HepG2 (cell line): ENCODE data around the gene PYY. TPM values are rescaled to one million over a fixed set of nuclear protein-coding genes. Genes with fewer than 3 reads are reported as not detected.

Experiments used
- ATAC-seq: fragments of 200-7000 bp; cut with Tn5 transposase; 3 replicates; pipeline ENCODE4 v1.9.1; 2020; ENCODE audit warnings: mild to moderate bottlenecking, moderate library complexity
- BruUV-seq: library from RNA; stranded (reverse); fragments of 400-500 nt; replicated peaks from 2 replicates; lab custom pipeline; 2021; lab: Mats Ljungman, UMichigan
- CTCF ChIA-PET: fragments of 300-600 bp; formaldehyde crosslinking; extraction: SDS; loops from one replicate; lab custom pipeline; 2021; ENCODE audit warnings: low total read pairs, inconsistent platforms, low intra/inter-chr PET ratio; lab: Yijun Ruan, JAX
- POLR2A ChIA-PET: fragments of 350-600 bp; sonication (Branson Sonifier 250); formaldehyde crosslinking; loops from one replicate; lab custom pipeline; 2020; ENCODE audit warnings: antibody characterized with exemption, inconsistent platforms; lab: Yijun Ruan, JAX
- DNase-seq: peaks from one replicate; pipeline ENCODE4 v3.0.0-alpha.2; 2015; ENCODE audit warnings: low spot score
- FAIRE-seq: peaks from 3 replicates; lab custom pipeline; 2011; peaks lifted over from hg19 to GRCh38; lab: Jason Lieb, UNC
- H2AFZ ChIP-seq: one replicate; pipeline ENCODE4 v1.6.1; 2011; ENCODE audit warnings: low read length, inconsistent platforms
- H3K27ac ChIP-seq: fragments of 300-600 bp; 3 replicates; pipeline ENCODE4 v1.8.0; 2011; ENCODE audit warnings: mixed run types, mild to moderate bottlenecking, mixed read lengths, low read length, inconsistent platforms; ENCODE audit not compliant: insufficient read depth; ENCODE audit errors: extremely low read length
- H3K27me3 ChIP-seq, 2 experiments: fragments of 200-600 bp in 1 of 2; 2 replicates in 1 of 2; 3 replicates in 1 of 2; pipeline versions ENCODE4 v1.6.0 to v1.8.0; 2011; ENCODE audit warnings: low read length in 2 of 2, mild to moderate bottlenecking in 2 of 2, moderate library complexity in 2 of 2, inconsistent platforms in 1 of 2; ENCODE audit not compliant: insufficient read depth in 2 of 2, control insufficient read depth in 1 of 2
- H3K36me3 ChIP-seq, 2 experiments: fragments of 200-600 bp in 1 of 2; replicated peaks in 1 of 2; 2 replicates in 1 of 2; 3 replicates in 1 of 2; pipeline versions ENCODE4 v1.5.1 to v1.8.0; 2011; ENCODE audit warnings: low read length in 2 of 2, inconsistent platforms in 1 of 2; ENCODE audit not compliant: insufficient read depth in 2 of 2, control insufficient read depth in 1 of 2
- H3K4me1 ChIP-seq: 2 replicates; pipeline ENCODE4 v1.5.1; 2012; ENCODE audit warnings: low read length, inconsistent platforms; ENCODE audit not compliant: insufficient read depth
- H3K4me2 ChIP-seq: 2 replicates; pipeline ENCODE4 v1.6.0; 2011; ENCODE audit warnings: low read depth, low read length, inconsistent platforms
- H3K4me3 ChIP-seq, 3 experiments: fragments of 200-600 bp in 1 of 3; sonication (generic), shearing (Covaris generic) in 1 of 3; replicated peaks in 1 of 3; 2 replicates each; pipeline ENCODE4 v1.5.1; 2011 to 2016; ENCODE audit warnings: low read length in 3 of 3, inconsistent platforms in 2 of 3, low read depth in 2 of 3, mild to moderate bottlenecking in 2 of 3, control low read depth in 1 of 3, mixed read lengths in 1 of 3; ENCODE audit not compliant: insufficient read depth in 1 of 3
- H3K79me2 ChIP-seq: one replicate; pipeline ENCODE4 v1.6.1; 2011; ENCODE audit warnings: low read length, inconsistent platforms; ENCODE audit not compliant: insufficient read depth
- H3K9ac ChIP-seq: 2 replicates; pipeline ENCODE4 v1.6.0; 2011; ENCODE audit warnings: mild to moderate bottlenecking, low read depth, low read length, inconsistent platforms; ENCODE audit not compliant: insufficient read depth
- H3K9me3 ChIP-seq: 2 replicates; pipeline ENCODE4 v1.5.1; 2012; ENCODE audit warnings: mild to moderate bottlenecking, low read length
- H4K20me1 ChIP-seq: 2 replicates; pipeline ENCODE4 v1.6.0; 2011; ENCODE audit warnings: inconsistent platforms, mild to moderate bottlenecking, low read length, moderate library complexity; ENCODE audit not compliant: insufficient read depth
- NFYB ChIP-seq: sonication (generic); formaldehyde crosslinking; IDR thresholded peaks from 2 replicates; pipeline ENCODE4 v1.4.0; 2020; ENCODE audit warnings: missing genetic modification reagents
- NR2C2 ChIP-seq: sonication (generic); formaldehyde crosslinking; IDR thresholded peaks from 2 replicates; pipeline ENCODE4 v1.4.0; 2020; ENCODE audit warnings: missing genetic modification reagents, mild to moderate bottlenecking, moderate library complexity, borderline replicate concordance
- SMAD1 ChIP-seq: sonication (generic); formaldehyde crosslinking; IDR thresholded peaks from 2 replicates; pipeline ENCODE4 v1.4.0; 2020; ENCODE audit warnings: missing genetic modification reagents, low read depth, mild to moderate bottlenecking, borderline replicate concordance
- ZBTB33 ChIP-seq: sonication (generic); formaldehyde crosslinking; IDR thresholded peaks from 2 replicates; pipeline ENCODE4 v1.4.0; 2020; ENCODE audit warnings: missing genetic modification reagents
- ZBTB7A ChIP-seq: sonication (generic); formaldehyde crosslinking; IDR thresholded peaks from 2 replicates; pipeline ENCODE4 v1.8.0; 2022; ENCODE audit warnings: mild to moderate bottlenecking, missing genetic modification reagents
- ZMYM3 ChIP-seq: sonication (generic); formaldehyde crosslinking; IDR thresholded peaks from 2 replicates; pipeline ENCODE4 v1.5.1; 2020; ENCODE audit warnings: mild to moderate bottlenecking, missing genetic modification reagents
- ZNF260 ChIP-seq: sonication (generic); formaldehyde crosslinking; IDR thresholded peaks from 2 replicates; pipeline ENCODE4 v1.4.0; 2020; ENCODE audit warnings: missing genetic modification reagents, low read depth, mild to moderate bottlenecking, borderline replicate concordance
- WGBS: methylation state at CpG from one replicate; pipeline ENCODE4 v1.1.6; 2017; ENCODE audit warnings: low lambda C conversion rate; 5-methylcytosine and 5-hydroxymethylcytosine counted together
- in situ Hi-C: cut with HindIII; loops from 2 replicates; pipeline ENCODE4 v1.10.0; 2017; ENCODE audit warnings: low pct_unique_long_range_greater_than_20kb; ENCODE audit not compliant: extremely low pct_ligation_motif_present
- intact Hi-C: fragments of 100-400 bp; cut with micrococcal nuclease; formaldehyde crosslinking; loops from one replicate; pipeline ENCODE4 v1.10.0; 2022; ENCODE audit not compliant: unreplicated experiment
- polyA plus RNA-seq, 8 experiments: library from polyadenylated mRNA; depleted of rRNA in 3 of 8; stranded (reverse) in 7 of 8; unstranded in 1 of 8; fragments of >200 nt; fragmentation: Illumina TruSeq in 4 of 8; extraction: Trizol in 4 of 8; gene quantifications; 2 replicates each; pipeline versions ENCODE4 v1.2.1 to v1.2.3, GENCODE V29; 2011 to 2016; ENCODE audit warnings: low read depth in 4 of 8, missing spikeins in 1 of 8, mixed read lengths in 1 of 8; ENCODE audit not compliant: insufficient read depth in 1 of 8
- total RNA-seq, 5 experiments: library from RNA; depleted of rRNA; stranded (reverse); fragments of >200 nt; fragmentation: Illumina TruSeq; extraction: Trizol; gene quantifications; 2 replicates each; pipeline ENCODE4 v1.2.3, GENCODE V29; 2016; ENCODE audit warnings: low read depth in 1 of 5
- TF ChIP-seq, protein P1 (sequence below): sonication (generic); formaldehyde crosslinking; IDR thresholded peaks from 2 replicates; pipeline ENCODE4 v1.4.0; 2020; ENCODE audit warnings: missing genetic modification reagents

The PYY gene
- total and polyA plus RNA-seq, 2 of the 13 experiments (the other 11 are each of a cell fraction or from before 2014, with no cell fraction given), result 0.25 TPM; not detected in 1

- DNase-seq, result no peak
- WGBS, result 36% methylated on average over 4 of the region's 4 CpGs
- H3K9ac ChIP-seq, result no peak overlapping the region
- POLR2A ChIA-PET, result no interaction called here
- no peaks in the 10 kb centered on the region for H3K36me3 ChIP-seq
- in situ Hi-C loops, result no loop called here
- no peak overlapping the region for H3K4me3 ChIP-seq
- no peaks in the 10 kb centered on the region for H4K20me1 ChIP-seq
- TF ChIP-seq ZNF260 (CRISPR knock-in tag) (no peak), ZBTB33 (no peak), ZMYM3 (CRISPR knock-in tag) (no peak), NFYB (CRISPR knock-in tag) (no peak), NR2C2 (no peak), ZBTB7A (CRISPR knock-in tag) (no peak), SMAD1 (CRISPR knock-in tag) (no peak)
- TF ChIP-seq, protein P1, sequence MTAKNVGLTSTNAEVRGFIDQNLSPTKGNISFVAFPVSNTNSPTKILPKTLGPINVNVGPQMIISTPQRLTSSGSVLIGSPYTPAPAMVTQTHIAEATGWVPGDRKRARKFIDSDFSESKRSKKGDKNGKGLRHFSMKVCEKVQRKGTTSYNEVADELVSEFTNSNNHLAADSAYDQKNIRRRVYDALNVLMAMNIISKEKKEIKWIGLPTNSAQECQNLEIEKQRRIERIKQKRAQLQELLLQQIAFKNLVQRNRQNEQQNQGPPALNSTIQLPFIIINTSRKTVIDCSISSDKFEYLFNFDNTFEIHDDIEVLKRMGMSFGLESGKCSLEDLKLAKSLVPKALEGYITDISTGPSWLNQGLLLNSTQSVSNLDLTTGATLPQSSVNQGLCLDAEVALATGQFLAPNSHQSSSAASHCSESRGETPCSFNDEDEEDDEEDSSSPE (CRISPR knock-in tag), result no peak
- peaks cover 31 to 93% of the 10 kb centered on the region in 2 experiments for H3K27me3 ChIP-seq
- peaks cover 14% of the 10 kb centered on the region for H3K4me1 ChIP-seq
- no peaks in the 10 kb centered on the region for H3K9me3 ChIP-seq
- no TSS peak for BruUV-seq
- no peak overlapping the region for H3K4me2 ChIP-seq
- no peak overlapping the region for H3K27ac ChIP-seq
- ATAC-seq, result no peak
- no peak overlapping the region for H2AFZ ChIP-seq
- H3K79me2 ChIP-seq, result no peaks in the 10 kb centered on the region
- intact Hi-C loops, result no loop called here
- FAIRE-seq, result no peak
- CTCF ChIA-PET, result no interaction called here
Measured at GRCh38 chr17:43951750-43952149, 2.0 kb downstream of the PYY start.
